Measurements from ENCODE around the gene ERG. TPM values are rescaled to one million over a fixed set of nuclear protein-coding genes. Genes with fewer than 3 reads are reported as not detected.

Gene ERG
- total RNA-seq, 1 donor from 2014 or later: not detected

DNA sequence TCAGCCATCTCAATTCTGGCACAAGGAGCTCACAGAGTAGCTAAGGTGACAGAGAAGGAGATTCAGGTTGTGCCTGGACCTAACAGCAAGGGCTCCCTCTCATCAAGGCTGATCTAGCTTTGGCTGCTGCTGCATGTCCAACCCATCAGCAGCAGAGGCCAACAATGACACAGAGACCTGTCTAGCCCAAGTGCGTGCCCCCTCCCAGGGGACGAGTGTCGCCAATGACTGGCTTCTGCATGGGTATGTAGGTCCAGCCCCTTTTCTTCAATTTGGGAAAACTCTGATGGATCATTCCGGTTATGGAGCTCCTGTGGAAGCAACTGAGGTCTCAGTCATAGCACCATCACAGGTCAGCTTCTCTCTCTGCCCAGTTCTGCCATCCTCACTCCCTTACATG, 158.1 kb downstream of the ERG start:
- Histone ChIP-seq H3K79me2 (ENCODE audit: low read depth) (no peaks in the 10 kb centered on the region), H3K36me3 (no peaks in the 10 kb centered on the region), H3K9me3 (ENCODE audit: low read depth) (no peaks in the 10 kb centered on the region), H3K27me3 (no peaks in the 10 kb centered on the region), H3K4me2 (no peak overlapping the region), H4K20me1 (ENCODE audit: low read depth) (no peaks in the 10 kb centered on the region), H3K4me1 (no peaks in the 10 kb centered on the region), H3K27ac (no peak overlapping the region), H3F3A (ENCODE audit: low read depth) (no peaks in the 10 kb centered on the region), H3K9ac (no peak overlapping the region), H2AFZ (replicated peaks) (no peak overlapping the region), H3K4me3 (no peak overlapping the region)
- Mint-ChIP-seq H3K36me3 (no peaks in the 10 kb centered on the region), H3K9me3 (peaks cover 6% of the 10 kb centered on the region), H3K4me1 (no peaks in the 10 kb centered on the region), H3K27ac (no peak overlapping the region), H3K27me3 (ENCODE audit: insufficient read depth, low read depth) (peaks cover 4% of the 10 kb centered on the region), H3K4me3 (no peak overlapping the region)
- DNase-seq (ENCODE audit: low spot score): no peak
- TF ChIP-seq EZH2 (IDR thresholded peaks at IDR 0.05) (no peak), EZH2phosphoT487 (IDR thresholded peaks at IDR 0.05) (no peak)
- TF ChIP-seq, protein P1, sequence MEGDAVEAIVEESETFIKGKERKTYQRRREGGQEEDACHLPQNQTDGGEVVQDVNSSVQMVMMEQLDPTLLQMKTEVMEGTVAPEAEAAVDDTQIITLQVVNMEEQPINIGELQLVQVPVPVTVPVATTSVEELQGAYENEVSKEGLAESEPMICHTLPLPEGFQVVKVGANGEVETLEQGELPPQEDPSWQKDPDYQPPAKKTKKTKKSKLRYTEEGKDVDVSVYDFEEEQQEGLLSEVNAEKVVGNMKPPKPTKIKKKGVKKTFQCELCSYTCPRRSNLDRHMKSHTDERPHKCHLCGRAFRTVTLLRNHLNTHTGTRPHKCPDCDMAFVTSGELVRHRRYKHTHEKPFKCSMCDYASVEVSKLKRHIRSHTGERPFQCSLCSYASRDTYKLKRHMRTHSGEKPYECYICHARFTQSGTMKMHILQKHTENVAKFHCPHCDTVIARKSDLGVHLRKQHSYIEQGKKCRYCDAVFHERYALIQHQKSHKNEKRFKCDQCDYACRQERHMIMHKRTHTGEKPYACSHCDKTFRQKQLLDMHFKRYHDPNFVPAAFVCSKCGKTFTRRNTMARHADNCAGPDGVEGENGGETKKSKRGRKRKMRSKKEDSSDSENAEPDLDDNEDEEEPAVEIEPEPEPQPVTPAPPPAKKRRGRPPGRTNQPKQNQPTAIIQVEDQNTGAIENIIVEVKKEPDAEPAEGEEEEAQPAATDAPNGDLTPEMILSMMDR (IDR thresholded peaks at IDR 0.05): no peak

DNA sequence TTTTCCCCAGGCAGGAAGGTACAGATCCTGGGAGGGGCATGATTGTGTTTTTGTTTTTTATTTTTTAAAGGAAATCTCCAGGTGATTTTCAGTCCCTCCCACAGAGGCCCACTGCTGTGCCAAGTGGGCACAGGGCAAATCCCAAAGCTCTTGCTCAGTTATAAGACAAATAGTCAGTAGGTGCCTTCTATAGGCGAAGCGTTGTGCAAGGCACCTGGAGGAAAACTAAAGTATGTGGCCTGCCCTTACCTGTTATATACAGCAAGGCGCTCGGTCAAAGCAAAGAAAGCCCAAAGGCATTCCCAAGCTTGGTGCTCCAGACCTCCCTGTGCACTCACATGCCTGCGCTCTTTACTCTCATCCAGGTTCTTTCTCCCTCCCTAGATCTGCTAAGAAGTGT, 160.5 kb downstream of the ERG start:
- no peak for DNase-seq (ENCODE audit: low spot score)
- H3K27me3 Mint-ChIP-seq (ENCODE audit: insufficient read depth, low read depth): peaks cover 4% of the 10 kb centered on the region
- no peak overlapping the region for H3K27ac Mint-ChIP-seq
- Histone ChIP-seq H4K20me1 (ENCODE audit: low read depth) (no peaks in the 10 kb centered on the region), H3K4me1 (no peaks in the 10 kb centered on the region), H3K27ac (no peak overlapping the region), H3K4me2 (no peak overlapping the region), H3K79me2 (ENCODE audit: low read depth) (no peaks in the 10 kb centered on the region), H3F3A (ENCODE audit: low read depth) (no peaks in the 10 kb centered on the region), H3K9me3 (ENCODE audit: low read depth) (no peaks in the 10 kb centered on the region), H3K4me3 (no peak overlapping the region), H3K27me3 (no peaks in the 10 kb centered on the region), H3K36me3 (no peaks in the 10 kb centered on the region), H2AFZ (replicated peaks) (no peak overlapping the region), H3K9ac (no peak overlapping the region)
- H3K4me3 Mint-ChIP-seq: no peak overlapping the region
- H3K9me3 Mint-ChIP-seq: peaks cover 6% of the 10 kb centered on the region
- no peaks in the 10 kb centered on the region for H3K4me1 Mint-ChIP-seq
- no peaks in the 10 kb centered on the region for H3K36me3 Mint-ChIP-seq
- TF ChIP-seq, protein P1 (IDR thresholded peaks at IDR 0.05): no peak
- TF ChIP-seq EZH2phosphoT487 (IDR thresholded peaks at IDR 0.05) (no peak), EZH2 (IDR thresholded peaks at IDR 0.05) (no peak)

DNA sequence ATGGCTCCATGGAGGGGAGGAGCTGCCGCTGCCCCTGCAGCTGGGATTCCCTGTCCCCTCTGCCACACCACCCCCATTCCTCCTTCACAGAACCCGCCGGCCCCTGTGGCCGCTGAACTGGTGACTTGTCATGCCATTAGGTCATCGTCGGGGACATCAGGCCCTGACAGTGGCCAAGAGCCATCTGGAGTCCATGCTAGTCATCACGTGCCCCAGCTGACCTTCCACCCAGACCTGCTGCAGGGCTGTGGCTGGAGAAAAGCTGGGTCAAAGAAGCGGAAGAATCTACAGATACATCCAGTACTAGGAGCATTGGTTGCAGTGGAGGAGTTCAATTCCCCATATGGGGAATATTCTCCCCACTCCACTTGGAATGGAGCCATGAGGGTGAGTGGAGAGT, 163.4 kb downstream of the ERG start:
- Histone ChIP-seq H3K4me2 (no peak overlapping the region), H3K9me3 (ENCODE audit: low read depth) (no peaks in the 10 kb centered on the region), H2AFZ (replicated peaks) (no peak overlapping the region), H3K27me3 (no peaks in the 10 kb centered on the region), H3K4me1 (no peaks in the 10 kb centered on the region), H3K9ac (no peak overlapping the region), H3K79me2 (ENCODE audit: low read depth) (no peaks in the 10 kb centered on the region), H3K4me3 (no peak overlapping the region), H3K36me3 (no peaks in the 10 kb centered on the region), H3F3A (ENCODE audit: low read depth) (no peaks in the 10 kb centered on the region), H3K27ac (no peak overlapping the region), H4K20me1 (ENCODE audit: low read depth) (no peaks in the 10 kb centered on the region)
- TF ChIP-seq, protein P1 (IDR thresholded peaks at IDR 0.05): no peak
- TF ChIP-seq EZH2 (IDR thresholded peaks at IDR 0.05) (no peak), EZH2phosphoT487 (IDR thresholded peaks at IDR 0.05) (no peak)
- H3K4me1 Mint-ChIP-seq: no peaks in the 10 kb centered on the region
- peaks cover 6% of the 10 kb centered on the region for H3K9me3 Mint-ChIP-seq
- H3K27ac Mint-ChIP-seq: no peak overlapping the region
- H3K4me3 Mint-ChIP-seq: no peak overlapping the region
- peaks cover 7% of the 10 kb centered on the region for H3K27me3 Mint-ChIP-seq (ENCODE audit: insufficient read depth, low read depth)
- DNase-seq (ENCODE audit: low spot score): no peak
- no peaks in the 10 kb centered on the region for H3K36me3 Mint-ChIP-seq

Measured in neural progenitor cell (in vitro differentiated cells).